IMR-90 (cell line): Measurements from ENCODE around the gene HIVEP3. TPM values are rescaled to one million over a fixed set of nuclear protein-coding genes. Genes with fewer than 3 reads are reported as not detected.

Source experiments
- ATAC-seq: fragments of 200-7000 bp; cut with Tn5 transposase; 2 replicates; pipeline ENCODE4 v1.9.1; 2020; ENCODE audit warnings: low read depth, mild to moderate bottlenecking, moderate library complexity
- BruUV-seq: library from RNA; stranded (reverse); fragments of 400-500 nt; replicated peaks from 2 replicates; lab custom pipeline; 2021; lab: Mats Ljungman, UMichigan
- CTCF ChIA-PET: fragments of 300-600 bp; formaldehyde crosslinking; extraction: SDS; loops from one replicate; lab custom pipeline; 2021; ENCODE audit warnings: antibody characterized with exemption; lab: Yijun Ruan, JAX
- POLR2A ChIA-PET: fragments of 300-600 bp; sonication (Branson Sonifier 250); formaldehyde crosslinking; loops from one replicate; lab custom pipeline; 2022; ENCODE audit warnings: antibody characterized with exemption; ENCODE audit not compliant: unreplicated experiment; lab: Charles Lee
- DNase-seq: peaks from one replicate; pipeline ENCODE4 v3.0.0; 2013
- H2AFZ ChIP-seq: replicated peaks from 2 replicates; pipeline ENCODE3; 2013; ENCODE audit warnings: low read length, mild to moderate bottlenecking; ENCODE audit not compliant: poor library complexity
- H2AK5ac ChIP-seq: 2 replicates; pipeline ENCODE4 v1.6.1; 2013; ENCODE audit warnings: low read depth, low read length, inconsistent platforms
- H2AK9ac ChIP-seq: replicated peaks from 2 replicates; pipeline ENCODE3; 2013; ENCODE audit warnings: mild to moderate bottlenecking, low read depth, low read length, moderate library complexity; ENCODE audit not compliant: poor library complexity
- H2BK120ac ChIP-seq: 2 replicates; pipeline ENCODE4 v1.6.1; 2013; ENCODE audit warnings: low read depth, low read length, inconsistent platforms
- H2BK15ac ChIP-seq: 3 replicates; pipeline ENCODE4 v1.6.1; 2013; ENCODE audit warnings: low read depth, low read length, inconsistent platforms
- H2BK20ac ChIP-seq: 2 replicates; pipeline ENCODE4 v1.6.1; 2013; ENCODE audit warnings: low read depth, mild to moderate bottlenecking, inconsistent platforms, low read length, moderate library complexity
- H2BK5ac ChIP-seq: 2 replicates; pipeline ENCODE4 v1.6.1; 2013; ENCODE audit warnings: mild to moderate bottlenecking, low read depth, low read length, inconsistent platforms; ENCODE audit not compliant: poor library complexity, severe bottlenecking
- H3K14ac ChIP-seq: replicated peaks from 2 replicates; pipeline ENCODE4 v1.6.1; 2013; ENCODE audit warnings: low read depth, low read length, inconsistent platforms
- H3K18ac ChIP-seq: 2 replicates; pipeline ENCODE4 v1.6.1; 2013; ENCODE audit warnings: low read depth, low read length, control low read depth
- H3K23ac ChIP-seq: 2 replicates; pipeline ENCODE4 v1.6.1; 2013; ENCODE audit warnings: low read depth, low read length, inconsistent platforms
- H3K27ac ChIP-seq: 2 replicates; pipeline ENCODE4 v1.5.1; 2013; ENCODE audit warnings: mild to moderate bottlenecking, control low read depth, low read length; ENCODE audit not compliant: insufficient read depth
- H3K27me3 ChIP-seq: 2 replicates; pipeline ENCODE4 v1.6.1; 2013; ENCODE audit warnings: low read length; ENCODE audit not compliant: control insufficient read depth, insufficient read depth
- H3K36me3 ChIP-seq: 2 replicates; pipeline ENCODE4 v1.6.1; 2013; ENCODE audit warnings: low read length, mixed read lengths; ENCODE audit not compliant: control insufficient read depth, insufficient read depth
- H3K4ac ChIP-seq: 2 replicates; pipeline ENCODE4 v1.6.1; 2013; ENCODE audit warnings: low read depth, low read length, inconsistent platforms
- H3K4me1 ChIP-seq: 2 replicates; pipeline ENCODE4 v1.6.1; 2013; ENCODE audit warnings: low read length, mixed read lengths; ENCODE audit not compliant: control insufficient read depth, insufficient read depth
- H3K4me2 ChIP-seq: 2 replicates; pipeline ENCODE4 v1.6.1; 2013; ENCODE audit warnings: low read depth, mild to moderate bottlenecking, control low read depth, low read length, moderate library complexity
- H3K4me3 ChIP-seq: 2 replicates; pipeline ENCODE4 v1.5.1; 2013; ENCODE audit warnings: low read depth, mild to moderate bottlenecking, control low read depth, low read length, moderate library complexity; ENCODE audit not compliant: insufficient read depth
- H3K56ac ChIP-seq: 2 replicates; pipeline ENCODE4 v1.6.1; 2013; ENCODE audit warnings: low read length, inconsistent platforms; ENCODE audit not compliant: insufficient read depth; ENCODE audit errors: extremely low read depth
- H3K79me1 ChIP-seq, 2 experiments: 2 replicates each; pipeline ENCODE4 v1.6.1; 2013; ENCODE audit warnings: low read length in 2 of 2, inconsistent platforms in 1 of 2, low read depth in 1 of 2
- H3K9ac ChIP-seq: 2 replicates; pipeline ENCODE4 v1.6.1; 2013; ENCODE audit warnings: low read depth, low read length, control low read depth
- H3K9me1 ChIP-seq: 2 replicates; pipeline ENCODE4 v1.6.1; 2013; ENCODE audit warnings: low read length, inconsistent platforms; ENCODE audit not compliant: insufficient read depth
- H3K9me3 ChIP-seq: 2 replicates; pipeline ENCODE4 v1.6.1; 2013; ENCODE audit warnings: low read length; ENCODE audit not compliant: control insufficient read depth, insufficient read depth
- H4K20me1 ChIP-seq: 2 replicates; pipeline ENCODE4 v1.6.1; 2013; ENCODE audit warnings: low read length, inconsistent platforms; ENCODE audit not compliant: insufficient read depth
- H4K5ac ChIP-seq: 2 replicates; pipeline ENCODE4 v1.6.1; 2013; ENCODE audit warnings: mild to moderate bottlenecking, low read depth, low read length, control low read depth
- H4K8ac ChIP-seq, 2 experiments: 2 replicates each; pipeline ENCODE4 v1.6.1; 2013; ENCODE audit warnings: low read depth in 2 of 2, low read length in 2 of 2, control low read depth in 1 of 2, inconsistent platforms in 1 of 2
- H4K91ac ChIP-seq: 2 replicates; pipeline ENCODE4 v1.6.1; 2013; ENCODE audit warnings: low read depth, low read length, inconsistent platforms; ENCODE audit not compliant: insufficient read depth
- BHLHE40 ChIP-seq: fragments of 150-350 bp; IDR thresholded peaks from 2 replicates; pipeline ENCODE4 v1.6.1; 2016; ENCODE audit warnings: mild to moderate bottlenecking, low read depth, low read length
- CEBPB ChIP-seq: IDR thresholded peaks from 2 replicates; pipeline ENCODE4 v1.6.1; 2012; ENCODE audit warnings: low read depth, low read length, improper control_type of control experiment
- CHD1 ChIP-seq: IDR thresholded peaks from 2 replicates; pipeline ENCODE4 v1.6.1; 2012; ENCODE audit warnings: low read depth, low read length, improper control_type of control experiment
- FOS ChIP-seq: fragments of 150-350 bp; IDR thresholded peaks from 2 replicates; pipeline ENCODE4 v1.6.1; 2016; ENCODE audit warnings: low read depth, low read length
- MAFK ChIP-seq: IDR thresholded peaks from 2 replicates; pipeline ENCODE4 v1.6.1; 2012; ENCODE audit warnings: low read depth, low read length, improper control_type of control experiment
- MAZ ChIP-seq: IDR thresholded peaks from 2 replicates; pipeline ENCODE4 v1.6.1; 2012; ENCODE audit warnings: low read depth, mild to moderate bottlenecking, low read length, improper control_type of control experiment, moderate library complexity, borderline replicate concordance
- MXI1 ChIP-seq: IDR thresholded peaks from 2 replicates; pipeline ENCODE4 v1.6.1; 2012; ENCODE audit warnings: low read depth, mild to moderate bottlenecking, low read length, moderate library complexity, borderline replicate concordance
- NFE2L2 ChIP-seq: fragments of 150-350 bp; IDR thresholded peaks from 2 replicates; pipeline ENCODE4 v1.6.1; 2016; ENCODE audit warnings: low read depth, mild to moderate bottlenecking, low read length
- POLR2A ChIP-seq: IDR thresholded peaks from 2 replicates; pipeline ENCODE4 v1.6.1; 2012; ENCODE audit warnings: mild to moderate bottlenecking, low read depth, low read length
- RAD21 ChIP-seq: IDR thresholded peaks from 2 replicates; pipeline ENCODE4 v1.6.1; 2012; ENCODE audit warnings: low read length, improper control_type of control experiment
- RCOR1 ChIP-seq: IDR thresholded peaks from 2 replicates; pipeline ENCODE4 v1.6.1; 2012; ENCODE audit warnings: mild to moderate bottlenecking, low read length, improper control_type of control experiment; ENCODE audit not compliant: insufficient replicate concordance
- RFX5 ChIP-seq: IDR thresholded peaks from 2 replicates; pipeline ENCODE4 v1.8.0; 2012; ENCODE audit warnings: low read depth, mild to moderate bottlenecking, low read length, moderate library complexity
- SMC3 ChIP-seq: fragments of 150-350 bp; IDR thresholded peaks from 2 replicates; pipeline ENCODE4 v1.6.1; 2016; ENCODE audit warnings: low read depth, mild to moderate bottlenecking, antibody characterized with exemption, low read length, moderate library complexity
- WGBS, 2 experiments: methylation state at CpG; one replicate each; pipeline versions ENCODE4 v1.1.5 to v1.1.7; 2013; ENCODE audit warnings: missing lambda C conversion rate in 2 of 2; ENCODE audit not compliant: insufficient read length in 1 of 2; ENCODE audit errors: extremely low coverage in 2 of 2; 5-methylcytosine and 5-hydroxymethylcytosine counted together
- dilution Hi-C: fragments of 300-500 bp; cut with HindIII; formaldehyde crosslinking; loops from one replicate; pipeline ENCODE4 v1.14.3; 2018; ENCODE audit warnings: low sequenced_read_pairs; ENCODE audit not compliant: unreplicated experiment
- in situ Hi-C: fragments of 300-500 bp; cut with MboI; formaldehyde crosslinking; loops from 3 replicates; pipeline ENCODE4 v1.14.3; 2019; ENCODE audit warnings: low sequenced_read_pairs, inconsistent platforms, mixed read lengths
- intact Hi-C: fragments of 100-400 bp; cut with micrococcal nuclease; formaldehyde crosslinking; loops from 2 replicates; pipeline ENCODE4 v1.10.0; 2022
- polyA plus RNA-seq, 3 experiments: library from polyadenylated mRNA; depleted of rRNA; stranded (reverse); fragments of >200 nt; gene quantifications; 2 replicates each; pipeline ENCODE4 v1.2.3, GENCODE V29; 2012; ENCODE audit warnings: low replicate concordance in 1 of 3
- total RNA-seq: library from RNA; depleted of rRNA; stranded (reverse); fragments of >200 nt; gene quantifications from 2 replicates; pipeline ENCODE4 v1.2.3, GENCODE V29; 2012
- TF ChIP-seq, protein P1 (sequence below): conservative IDR thresholded peaks from 2 replicates; pipeline ENCODE4 v1.5.1; 2012; ENCODE audit warnings: mild to moderate bottlenecking, low read depth, low read length, improper control_type of control experiment
- TF ChIP-seq, protein P2 (sequence below): fragments of 150-350 bp; IDR thresholded peaks from 2 replicates; pipeline ENCODE4 v1.6.1; 2016; ENCODE audit warnings: low read depth, mild to moderate bottlenecking, low read length, moderate library complexity, borderline replicate concordance
- TF ChIP-seq, protein P3 (sequence below): fragments of 150-350 bp; IDR thresholded peaks from 2 replicates; pipeline ENCODE4 v1.6.1; 2017; ENCODE audit warnings: mild to moderate bottlenecking, antibody characterized with exemption, low read length, low read depth

The HIVEP3 gene
- total and polyA plus RNA-seq, 2 of the 4 experiments (the other 2 are of a cell fraction): 1.4 to 4.0 TPM

DNA sequence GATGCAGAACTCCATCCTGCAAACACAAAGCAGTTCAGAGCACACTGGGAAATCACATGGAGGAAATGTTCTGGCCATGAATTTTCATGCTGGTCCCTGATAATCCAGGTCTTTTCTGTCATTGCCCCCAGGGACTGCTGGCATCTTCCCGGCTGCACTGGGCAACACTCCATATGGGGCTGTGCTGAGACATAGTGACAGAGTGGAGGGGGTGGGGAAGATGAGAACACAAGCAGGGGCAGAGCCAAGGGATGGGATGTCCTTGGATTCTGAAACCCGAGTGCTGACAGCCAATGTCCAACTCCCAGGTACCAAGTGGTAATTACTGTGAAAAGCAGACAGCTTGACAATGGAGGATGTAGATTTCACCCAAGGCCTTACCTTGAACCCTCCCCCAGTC, 185.7 kb downstream of the HIVEP3 start:
- Histone ChIP-seq H2BK120ac (no peak overlapping the region), H2BK15ac (no peak overlapping the region), H3K27me3 (no peaks in the 10 kb centered on the region; the same call in 1 of the 2 replicates), H3K18ac (no peak overlapping the region), H3K56ac (no peak overlapping the region), H3K4me3 (no peak overlapping the region), H2BK5ac (no peak overlapping the region), H3K9me3 (peaks cover 4% of the 10 kb centered on the region), H2AFZ (no peak overlapping the region), H3K79me1 (no peaks in the 10 kb centered on the region), H4K8ac (no peak overlapping the region), H3K14ac (no peak overlapping the region), H3K4me1 (peaks cover 2% of the 10 kb centered on the region; the same call in 1 of the 2 replicates), H3K9ac (no peak overlapping the region), H3K23ac (no peak overlapping the region), H3K4me2 (no peak overlapping the region), H2AK5ac (no peak overlapping the region), H2BK20ac (no peak overlapping the region), H4K91ac (no peak overlapping the region), H3K4ac (no peak overlapping the region), H2AK9ac (no peak overlapping the region), H4K5ac (no peak overlapping the region), H3K36me3 (no peaks in the 10 kb centered on the region), H4K20me1 (no peaks in the 10 kb centered on the region), H3K27ac (no peak overlapping the region), H3K9me1 (no peaks in the 10 kb centered on the region; the same call in 1 of the 2 replicates)
- no peak for DNase-seq
- ATAC-seq: no peak
- dilution Hi-C loops (no loop called here), in situ Hi-C loops (no loop called here), intact Hi-C loops (no loop called here)
- TF ChIP-seq MAZ (no peak), MXI1 (no peak), MAFK (no peak), NFE2L2 (no peak), CEBPB (no peak), RCOR1 (no peak), RAD21 (no peak), RFX5 (no peak), CHD1 (no peak), POLR2A (no peak), SMC3 (no peak), FOS (no peak), BHLHE40 (no peak)
- TF ChIP-seq, protein P1, sequence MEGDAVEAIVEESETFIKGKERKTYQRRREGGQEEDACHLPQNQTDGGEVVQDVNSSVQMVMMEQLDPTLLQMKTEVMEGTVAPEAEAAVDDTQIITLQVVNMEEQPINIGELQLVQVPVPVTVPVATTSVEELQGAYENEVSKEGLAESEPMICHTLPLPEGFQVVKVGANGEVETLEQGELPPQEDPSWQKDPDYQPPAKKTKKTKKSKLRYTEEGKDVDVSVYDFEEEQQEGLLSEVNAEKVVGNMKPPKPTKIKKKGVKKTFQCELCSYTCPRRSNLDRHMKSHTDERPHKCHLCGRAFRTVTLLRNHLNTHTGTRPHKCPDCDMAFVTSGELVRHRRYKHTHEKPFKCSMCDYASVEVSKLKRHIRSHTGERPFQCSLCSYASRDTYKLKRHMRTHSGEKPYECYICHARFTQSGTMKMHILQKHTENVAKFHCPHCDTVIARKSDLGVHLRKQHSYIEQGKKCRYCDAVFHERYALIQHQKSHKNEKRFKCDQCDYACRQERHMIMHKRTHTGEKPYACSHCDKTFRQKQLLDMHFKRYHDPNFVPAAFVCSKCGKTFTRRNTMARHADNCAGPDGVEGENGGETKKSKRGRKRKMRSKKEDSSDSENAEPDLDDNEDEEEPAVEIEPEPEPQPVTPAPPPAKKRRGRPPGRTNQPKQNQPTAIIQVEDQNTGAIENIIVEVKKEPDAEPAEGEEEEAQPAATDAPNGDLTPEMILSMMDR: no peak
- TF ChIP-seq, protein P2, sequence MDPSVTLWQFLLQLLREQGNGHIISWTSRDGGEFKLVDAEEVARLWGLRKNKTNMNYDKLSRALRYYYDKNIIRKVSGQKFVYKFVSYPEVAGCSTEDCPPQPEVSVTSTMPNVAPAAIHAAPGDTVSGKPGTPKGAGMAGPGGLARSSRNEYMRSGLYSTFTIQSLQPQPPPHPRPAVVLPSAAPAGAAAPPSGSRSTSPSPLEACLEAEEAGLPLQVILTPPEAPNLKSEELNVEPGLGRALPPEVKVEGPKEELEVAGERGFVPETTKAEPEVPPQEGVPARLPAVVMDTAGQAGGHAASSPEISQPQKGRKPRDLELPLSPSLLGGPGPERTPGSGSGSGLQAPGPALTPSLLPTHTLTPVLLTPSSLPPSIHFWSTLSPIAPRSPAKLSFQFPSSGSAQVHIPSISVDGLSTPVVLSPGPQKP: no peak
- TF ChIP-seq, protein P3, sequence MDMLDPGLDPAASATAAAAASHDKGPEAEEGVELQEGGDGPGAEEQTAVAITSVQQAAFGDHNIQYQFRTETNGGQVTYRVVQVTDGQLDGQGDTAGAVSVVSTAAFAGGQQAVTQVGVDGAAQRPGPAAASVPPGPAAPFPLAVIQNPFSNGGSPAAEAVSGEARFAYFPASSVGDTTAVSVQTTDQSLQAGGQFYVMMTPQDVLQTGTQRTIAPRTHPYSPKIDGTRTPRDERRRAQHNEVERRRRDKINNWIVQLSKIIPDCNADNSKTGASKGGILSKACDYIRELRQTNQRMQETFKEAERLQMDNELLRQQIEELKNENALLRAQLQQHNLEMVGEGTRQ: no peak
- WGBS, 2 experiments: 71% methylated on average over 1 of the region's 2 CpGs; no CpG with 5 or more reads in 1 of the 2 experiments
- no TSS peak for BruUV-seq
- ChIA-PET POLR2A (no interaction called here), CTCF (no interaction called here)
